Esophagus squamous epithelium (tissue), 5 donors: ENCODE measurements around the gene GUCA2A. TPM values are rescaled to one million over a fixed set of nuclear protein-coding genes. Genes with fewer than 3 reads are reported as not detected.

Experiments
- DNase-seq: peaks from one replicate; lab custom pipeline; 2025; lab: John Stamatoyannopoulos, UW
- H3K27ac ChIP-seq, 4 donors: fragments of 200-600 bp; sonication (generic); one replicate each; pipeline ENCODE4 v1.5.1; 2016 to 2019; ENCODE audit warnings: mild to moderate bottlenecking in 1 of 4
- H3K27me3 ChIP-seq, 4 donors: fragments of 200-600 bp; sonication (generic); 1 replicate in 3 of 4; 2 replicates in 1 of 4; pipeline versions ENCODE4 v1.5.1 to v1.6.0; 2017 to 2021; ENCODE audit warnings: antibody characterized with exemption in 1 of 4
- H3K36me3 ChIP-seq, 3 donors: fragments of 200-600 bp; sonication (generic); one replicate each; pipeline ENCODE4 v1.5.1; 2016 to 2019
- H3K4me1 ChIP-seq, 3 donors: fragments of 200-600 bp; sonication (generic); one replicate each; pipeline ENCODE4 v1.5.1; 2017 to 2019
- H3K4me3 ChIP-seq, 4 donors: fragments of 200-600 bp; sonication (generic); 1 replicate in 3 of 4; 2 replicates in 1 of 4; pipeline ENCODE4 v1.5.1; 2016 to 2019; ENCODE audit warnings: mild to moderate bottlenecking in 2 of 4, moderate library complexity in 1 of 4
- H3K9me3 ChIP-seq, 3 donors: fragments of 200-600 bp; sonication (generic); one replicate each; pipeline ENCODE4 v1.5.1; 2016 to 2019
- POLR2A ChIP-seq, 4 donors: fragments of 450-650 bp; IDR thresholded peaks; one replicate each; pipeline ENCODE4 v1.6.1; 2017; ENCODE audit warnings: antibody characterized with exemption in 4 of 4, mild to moderate bottlenecking in 4 of 4, moderate library complexity in 3 of 4
- WGBS, 2 donors: methylation state at CpG; one replicate each; pipeline ENCODE4 v1.1.5; 2018; 5-methylcytosine and 5-hydroxymethylcytosine counted together
- intact Hi-C: fragments of 100-400 bp; cut with DNase I; formaldehyde crosslinking; loops from one replicate; pipeline ENCODE4 v1.15.0; 2022
- total RNA-seq, 4 donors: library from RNA; depleted of rRNA; stranded (reverse); fragments of >200 nt; gene quantifications; one replicate each; pipeline ENCODE4 v1.1.0, GENCODE V29; 2016
- TF ChIP-seq, protein P1 (sequence below), 6 experiments: fragments of 450-650 bp in 4 of 6; fragments of 200-600 bp in 2 of 6; sonication (generic) in 2 of 6; IDR thresholded peaks; one replicate each; pipeline ENCODE4 v1.5.1; 2016 to 2019; ENCODE audit warnings: antibody characterized with exemption in 6 of 6, mild to moderate bottlenecking in 4 of 6, moderate library complexity in 4 of 6
- donor health status: DM: yes; HTN: yes; CAD: no.

The GUCA2A gene
- total RNA-seq, 4 donors from 2014 or later = not detected

DNA sequence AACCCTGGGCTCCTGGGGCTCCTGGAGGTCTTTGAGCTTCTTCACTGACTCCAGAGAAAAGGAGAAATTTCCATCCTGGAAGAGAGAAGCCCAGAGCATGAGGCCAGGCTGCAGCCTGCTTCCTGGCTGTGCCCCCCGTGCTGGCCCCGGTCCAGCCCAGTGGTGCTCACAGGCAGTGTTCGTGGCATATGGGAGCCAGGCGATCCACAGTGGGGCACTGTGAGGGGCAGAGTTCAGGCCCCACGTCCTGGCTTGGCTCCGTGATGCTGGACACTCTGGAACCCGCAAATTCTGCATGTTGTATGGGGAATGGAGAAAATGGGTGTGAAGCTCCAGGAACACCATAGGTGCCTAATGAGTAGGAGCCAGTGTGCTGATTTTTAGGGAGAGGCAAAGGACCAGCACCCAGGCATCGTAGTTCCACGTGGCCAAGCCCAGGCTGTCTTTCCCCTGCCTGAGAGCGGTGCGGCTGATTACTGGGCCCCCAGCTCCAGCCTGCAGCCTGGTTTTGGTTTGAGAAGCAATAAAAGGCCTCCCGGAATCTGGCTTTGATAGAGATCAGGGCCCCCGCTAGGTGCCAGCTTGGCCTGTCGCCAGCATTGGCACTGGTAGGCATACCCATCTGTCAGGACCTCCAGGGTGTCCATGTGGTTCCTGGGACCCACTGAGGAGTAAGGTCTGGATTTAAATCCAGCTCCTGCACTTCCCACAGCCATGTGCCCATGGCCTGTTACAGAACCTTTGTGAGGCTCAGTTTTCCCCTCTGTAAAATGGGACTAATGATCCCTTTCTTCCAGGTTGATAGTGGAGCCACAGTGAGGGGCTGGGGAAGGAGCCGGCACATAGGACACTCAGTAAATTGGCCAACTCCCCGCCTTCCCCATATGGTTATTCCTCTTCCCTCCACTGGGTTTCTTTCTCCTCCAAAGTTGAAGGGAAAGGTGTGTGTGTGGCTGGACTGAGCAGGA lies 725 bp downstream of the GUCA2A start:
- Histone ChIP-seq H3K27me3 (peaks cover 0 to 31% (median 0%) of the 10 kb centered on the region in 4 donors), H3K4me3 (no peak overlapping the region), H3K4me1 (peaks cover 4 to 22% (median 8%) of the 10 kb centered on the region in 3 donors), H3K36me3 (no peaks in the 10 kb centered on the region), H3K27ac (no peak overlapping the region), H3K9me3 (peaks cover 0 to 5% (median 5%) of the 10 kb centered on the region in 3 donors)
- DNase-seq = no peak
- WGBS, 2 donors = 88 to 90% methylated on average over 3 to 9 of the region's 16 CpGs
- TF ChIP-seq, protein P1, sequence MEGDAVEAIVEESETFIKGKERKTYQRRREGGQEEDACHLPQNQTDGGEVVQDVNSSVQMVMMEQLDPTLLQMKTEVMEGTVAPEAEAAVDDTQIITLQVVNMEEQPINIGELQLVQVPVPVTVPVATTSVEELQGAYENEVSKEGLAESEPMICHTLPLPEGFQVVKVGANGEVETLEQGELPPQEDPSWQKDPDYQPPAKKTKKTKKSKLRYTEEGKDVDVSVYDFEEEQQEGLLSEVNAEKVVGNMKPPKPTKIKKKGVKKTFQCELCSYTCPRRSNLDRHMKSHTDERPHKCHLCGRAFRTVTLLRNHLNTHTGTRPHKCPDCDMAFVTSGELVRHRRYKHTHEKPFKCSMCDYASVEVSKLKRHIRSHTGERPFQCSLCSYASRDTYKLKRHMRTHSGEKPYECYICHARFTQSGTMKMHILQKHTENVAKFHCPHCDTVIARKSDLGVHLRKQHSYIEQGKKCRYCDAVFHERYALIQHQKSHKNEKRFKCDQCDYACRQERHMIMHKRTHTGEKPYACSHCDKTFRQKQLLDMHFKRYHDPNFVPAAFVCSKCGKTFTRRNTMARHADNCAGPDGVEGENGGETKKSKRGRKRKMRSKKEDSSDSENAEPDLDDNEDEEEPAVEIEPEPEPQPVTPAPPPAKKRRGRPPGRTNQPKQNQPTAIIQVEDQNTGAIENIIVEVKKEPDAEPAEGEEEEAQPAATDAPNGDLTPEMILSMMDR (IDR thresholded peaks at IDR 0.05) = no peak
- no peak for TF ChIP-seq POLR2A (IDR thresholded peaks at IDR 0.05)
- intact Hi-C loops = no loop called here

DNA sequence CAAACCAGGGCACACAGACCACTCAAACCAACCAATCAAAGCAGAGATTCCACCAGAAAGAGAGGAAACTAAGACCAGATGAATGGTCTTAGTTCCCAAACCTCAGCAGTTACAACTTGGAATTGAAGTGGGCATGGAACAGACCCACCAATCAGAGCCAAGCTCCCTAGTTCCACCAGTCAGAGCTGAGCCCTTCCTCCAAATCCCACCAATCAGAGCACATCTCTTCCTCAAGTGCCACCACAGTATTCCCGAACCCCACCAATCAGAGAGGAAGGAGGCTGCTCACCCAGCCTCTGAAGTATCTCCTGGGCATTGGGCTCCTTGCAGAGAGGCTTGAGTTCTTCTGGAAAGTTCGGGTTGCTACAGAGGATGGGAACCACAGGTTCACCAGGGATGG lies 1.4 kb downstream of the GUCA2A start:
- intact Hi-C loops = no loop called here
- TF ChIP-seq, protein P1 (IDR thresholded peaks at IDR 0.05) = no peak
- no peak for TF ChIP-seq POLR2A (IDR thresholded peaks at IDR 0.05)
- DNase-seq = no peak

DNA sequence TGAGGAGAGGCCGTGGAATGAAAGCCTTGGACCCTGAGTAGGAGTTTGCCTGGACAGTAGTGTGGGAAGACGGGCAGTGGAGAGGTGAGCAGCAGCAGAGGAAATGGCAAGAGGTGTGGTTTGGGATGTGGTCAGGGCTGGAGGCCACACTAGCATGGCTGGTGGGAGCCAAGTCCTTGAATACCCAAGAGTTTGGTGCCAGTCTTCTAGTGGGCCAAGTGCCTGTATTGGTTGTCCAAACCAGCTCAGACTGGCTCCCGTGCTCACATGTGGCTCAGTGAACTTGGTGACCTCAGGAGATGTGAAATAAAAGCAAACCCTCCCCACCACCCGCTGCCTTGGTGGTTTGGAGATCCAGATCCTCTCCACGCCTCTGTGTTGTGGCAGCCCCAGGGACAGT lies 2.4 kb downstream of the GUCA2A start:
- no peak for DNase-seq
- Histone ChIP-seq H3K27me3 (peaks cover 0 to 31% (median 0%) of the 10 kb centered on the region in 4 donors), H3K4me1 (peaks cover 4 to 16% (median 8%) of the 10 kb centered on the region in 3 donors), H3K9me3 (peaks cover 0 to 5% (median 5%) of the 10 kb centered on the region in 3 donors), H3K4me3 (no peak overlapping the region), H3K27ac (no peak overlapping the region), H3K36me3 (no peaks in the 10 kb centered on the region)
- WGBS, 2 donors = 77 to 80% methylated on average over 5 of the region's 5 CpGs
- TF ChIP-seq POLR2A (IDR thresholded peaks at IDR 0.05) = no peak
- TF ChIP-seq, protein P1 (IDR thresholded peaks at IDR 0.05) = no peak
- intact Hi-C loops = no loop called here

More for the DNA sequence above, 1.4 kb downstream of the GUCA2A start:
- WGBS, 2 donors = 60 to 80% methylated on average over 1 to 2 of the region's 2 CpGs
- Histone ChIP-seq H3K27ac (no peak overlapping the region), H3K4me1 (peaks cover 4 to 17% (median 8%) of the 10 kb centered on the region in 3 donors), H3K27me3 (peaks cover 0 to 31% (median 0%) of the 10 kb centered on the region in 4 donors), H3K9me3 (peaks cover 0 to 5% (median 5%) of the 10 kb centered on the region in 3 donors), H3K36me3 (no peaks in the 10 kb centered on the region), H3K4me3 (no peak overlapping the region)

DNA sequence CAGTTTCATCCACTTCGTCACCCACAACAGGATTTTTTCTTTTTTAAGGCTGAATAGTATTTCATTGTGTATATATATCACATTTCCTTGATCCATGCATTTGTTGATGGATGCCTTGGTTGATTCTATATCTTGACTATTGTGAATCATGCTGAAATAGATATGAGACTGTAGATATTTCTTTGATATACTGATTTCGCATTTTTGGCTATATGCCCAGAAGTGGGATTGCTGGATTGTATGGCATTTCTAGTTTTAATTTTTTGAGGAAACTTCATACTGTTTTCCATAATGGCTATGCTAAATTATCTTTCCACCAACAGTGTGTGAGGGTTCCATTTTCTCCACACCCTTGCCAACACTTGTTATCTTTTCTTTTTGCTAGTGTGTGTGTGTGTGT lies 6.4 kb downstream of the GUCA2A start:
- peaks cover 0 to 5% (median 5%) of the 10 kb centered on the region in 3 donors for H3K9me3 ChIP-seq
- intact Hi-C loops = no loop called here
- WGBS, 2 donors = 66 to 73% methylated on average over 2 of the region's 2 CpGs

More for the DNA sequence above, 6.4 kb downstream of the GUCA2A start:
- Histone ChIP-seq H3K27me3 (peaks cover 0 to 21% (median 0%) of the 10 kb centered on the region in 4 donors), H3K4me3 (no peak overlapping the region), H3K4me1 (no peaks in the 10 kb centered on the region), H3K36me3 (no peaks in the 10 kb centered on the region), H3K27ac (no peak overlapping the region)
- TF ChIP-seq, protein P1 (IDR thresholded peaks at IDR 0.05) = no peak
- no peak for TF ChIP-seq POLR2A (IDR thresholded peaks at IDR 0.05)
- DNase-seq = no peak
